Head of caudate nucleus (tissue), 42 donors: ENCODE data around the gene ENOX1.
A peak's percentile ranks its signal among the peaks of the same experiment; 100 is the strongest.

Experiments
- DNase-seq, 42 donors: peaks; one replicate each; pipeline versions ENCODE4 v3.0.0 to v3.0.0-alpha.2; 2020 to 2021; ENCODE audit warnings: mixed read lengths in 7 of 42
- intact Hi-C: fragments of 100-400 bp; cut with DNase I; formaldehyde crosslinking; loops from one replicate; pipeline ENCODE4 v1.15.0; 2022

Gene ENOX1

DNA sequence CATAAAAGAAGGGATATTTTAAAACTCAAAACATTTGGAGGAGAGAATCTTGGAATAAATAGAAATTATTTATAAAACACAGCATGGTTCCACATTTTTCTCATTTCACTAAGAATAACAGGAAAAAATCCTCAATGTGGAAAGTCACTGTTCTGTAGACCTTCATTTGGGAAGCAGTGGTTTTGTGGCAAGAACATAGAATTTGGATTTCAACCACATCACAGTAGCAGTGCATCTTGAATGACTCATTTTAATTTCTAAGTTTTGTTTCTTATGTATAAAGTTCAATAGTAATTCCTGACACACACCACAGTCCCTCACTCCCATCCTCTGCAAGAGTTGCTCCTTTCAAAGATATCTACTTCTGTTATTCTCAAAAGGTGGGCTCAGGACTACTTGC is 264.0 kb downstream of the ENOX1 start:
- intact Hi-C loops: no loop called here
- DNase-seq: no peak

DNA sequence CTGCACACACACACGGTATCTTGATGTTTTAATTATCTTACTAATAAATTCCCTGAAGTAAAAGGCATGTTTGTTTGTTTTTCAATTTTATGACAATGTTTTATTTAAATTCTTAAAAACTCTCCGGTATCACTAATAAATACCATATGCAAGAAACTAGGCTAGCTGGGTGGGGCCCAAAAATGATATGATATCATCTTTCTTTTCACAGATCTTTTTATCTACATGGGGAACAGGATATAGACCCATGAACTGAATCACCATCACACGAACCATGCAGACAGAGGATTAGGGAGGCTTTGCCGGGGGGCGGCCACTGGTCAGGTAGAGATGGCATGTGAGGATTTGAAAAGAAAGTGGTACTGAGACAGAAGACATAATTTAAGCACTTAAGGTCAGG is 266.4 kb downstream of the ENOX1 start:
- intact Hi-C loops: no loop called here
- no peak for DNase-seq

- intact Hi-C loops: no loop called here
- DNase-seq: no peak
Observed at GRCh38 chr13:43518833-43519232, 267.9 kb downstream of the ENOX1 start.

GRCh38 chr13:43516401-43516833 is 270.4 kb downstream of the ENOX1 start:
- DNase-seq: no peak
- intact Hi-C loops: no loop called here

- intact Hi-C loops: no loop called here
- peak in 1 of 42 donors; percentile 13 for DNase-seq
Observed at GRCh38 chr13:43515531-43515930, 271.2 kb downstream of the ENOX1 start.

DNA sequence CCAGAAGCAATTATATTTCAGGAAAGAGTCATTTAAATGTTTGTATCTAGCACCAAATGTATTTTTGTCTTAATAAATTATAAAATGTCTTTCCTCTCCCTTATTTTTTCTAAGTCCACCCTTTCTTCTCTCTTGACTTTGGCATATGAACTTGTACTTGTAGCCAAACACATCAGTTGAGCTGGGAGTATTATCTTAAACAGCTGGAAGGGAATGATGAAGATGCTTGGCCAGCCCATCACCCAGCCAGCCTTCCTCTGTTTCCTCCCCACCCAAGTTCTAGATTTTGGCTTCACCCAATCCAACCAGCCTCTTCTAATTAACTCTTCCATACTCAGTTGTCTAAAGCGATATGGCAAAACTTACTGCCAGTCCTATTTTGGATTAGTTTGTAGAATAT is 272.5 kb downstream of the ENOX1 start:
- DNase-seq: no peak
- intact Hi-C loops: no loop called here

GRCh38 chr13:43512221-43512620 is 274.6 kb downstream of the ENOX1 start:
- peak in 1 of 42 donors; percentile 20 for DNase-seq
- intact Hi-C loops: no loop called here

DNA sequence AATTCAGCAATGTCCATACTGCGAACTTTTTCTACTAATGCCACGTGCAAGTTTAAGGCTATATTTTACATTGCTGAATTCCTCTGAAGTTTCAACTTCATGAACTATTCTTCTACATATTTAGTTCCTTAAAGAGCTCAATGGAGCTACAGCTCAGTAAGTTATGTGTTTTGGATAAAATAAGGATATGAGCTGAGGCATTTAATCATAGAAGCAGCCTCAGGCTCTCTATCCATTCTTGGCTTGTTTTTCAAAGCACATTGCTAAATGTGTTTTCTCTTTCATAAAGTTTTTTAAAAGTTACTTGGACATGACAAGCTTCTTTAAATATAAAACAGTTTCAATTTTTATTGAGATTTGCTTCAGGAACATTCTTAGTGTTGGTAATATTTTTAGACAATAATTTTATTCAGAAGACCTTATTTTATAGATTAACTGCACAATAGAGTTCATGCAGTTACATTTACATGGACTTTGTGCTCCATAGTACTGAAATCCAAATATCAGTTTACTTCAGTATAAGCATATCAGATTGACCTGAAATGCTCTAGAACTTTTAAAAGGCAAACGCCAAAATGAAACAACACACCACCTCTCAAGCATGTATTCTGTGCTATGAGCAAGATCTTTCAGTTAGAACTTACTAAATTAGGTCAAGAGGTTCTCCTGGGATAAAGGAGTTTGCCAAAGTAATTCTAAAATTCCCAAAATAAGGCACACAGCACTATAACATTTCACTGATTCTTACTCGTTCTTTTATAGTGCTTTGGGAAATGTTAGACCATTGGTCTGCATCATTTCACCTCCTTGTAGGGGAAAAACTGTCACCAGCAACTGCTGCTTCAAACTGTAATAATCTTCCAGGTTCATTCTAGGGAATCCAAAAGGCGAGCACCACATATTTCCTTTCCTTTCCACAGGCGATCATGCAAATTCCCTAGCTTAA is 275.5 kb downstream of the ENOX1 start:
- DNase-seq: no peak
- intact Hi-C loops: no loop called here

DNA sequence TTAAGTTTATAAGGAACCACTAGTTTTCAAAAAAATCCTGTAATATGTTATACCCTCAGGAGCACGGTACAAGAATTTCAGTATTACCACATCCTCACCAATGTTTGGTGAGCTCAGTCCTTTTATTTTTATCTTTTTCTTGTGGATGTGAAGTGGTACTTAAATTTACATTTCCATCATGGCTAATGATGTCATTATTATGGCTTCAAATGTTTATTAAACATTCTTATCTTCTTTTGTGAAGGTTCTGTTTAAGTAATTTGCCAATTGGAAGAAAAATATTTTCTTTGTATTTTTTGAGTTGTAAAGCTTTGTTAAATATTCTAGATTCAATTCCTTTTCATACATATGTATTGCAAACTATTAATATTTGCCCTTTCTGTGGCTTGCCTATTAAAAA is 291.0 kb downstream of the ENOX1 start:
- DNase-seq: no peak

GRCh38 chr13:43494206-43494605 is 292.6 kb downstream of the ENOX1 start:
- intact Hi-C loops: no loop called here
- DNase-seq: no peak

More for the DNA sequence above, 291.0 kb downstream of the ENOX1 start:
- intact Hi-C loops: no loop called here

GRCh38 chr13:43493496-43494000 is 293.2 kb downstream of the ENOX1 start:
- intact Hi-C loops: no loop called here
- no peak for DNase-seq

- intact Hi-C loops: no loop called here
- no peak for DNase-seq
Observed at GRCh38 chr13:43492745-43493144, 294.0 kb downstream of the ENOX1 start.

DNA sequence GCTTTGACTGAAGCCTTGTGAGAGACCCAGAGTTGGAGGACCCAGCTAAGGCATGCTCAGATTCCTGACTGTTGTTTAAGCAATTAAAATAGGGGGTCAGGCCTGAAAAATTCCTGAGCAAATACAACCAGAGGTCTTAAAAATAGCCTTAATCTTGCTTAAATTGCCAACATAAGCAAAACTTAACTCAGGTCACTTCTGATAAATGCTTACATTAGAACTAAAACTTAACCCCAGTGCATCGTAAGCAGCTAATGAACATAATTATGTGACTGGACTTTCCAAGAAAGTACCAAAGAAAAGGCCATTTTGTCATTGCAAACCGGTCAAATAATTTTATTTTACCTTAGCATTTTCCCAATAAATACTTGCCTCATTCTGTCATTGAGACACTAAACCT is 294.5 kb downstream of the ENOX1 start:
- intact Hi-C loops: no loop called here
- DNase-seq: no peak

- peak in 18 of 42 donors; percentile 9 to 54 (median 25) for DNase-seq
- intact Hi-C loops: no loop called here
Observed at GRCh38 chr13:43489233-43489632, 297.5 kb downstream of the ENOX1 start.

GRCh38 chr13:43487885-43488284 is 298.9 kb downstream of the ENOX1 start:
- intact Hi-C loops: no loop called here
- no peak for DNase-seq

DNA sequence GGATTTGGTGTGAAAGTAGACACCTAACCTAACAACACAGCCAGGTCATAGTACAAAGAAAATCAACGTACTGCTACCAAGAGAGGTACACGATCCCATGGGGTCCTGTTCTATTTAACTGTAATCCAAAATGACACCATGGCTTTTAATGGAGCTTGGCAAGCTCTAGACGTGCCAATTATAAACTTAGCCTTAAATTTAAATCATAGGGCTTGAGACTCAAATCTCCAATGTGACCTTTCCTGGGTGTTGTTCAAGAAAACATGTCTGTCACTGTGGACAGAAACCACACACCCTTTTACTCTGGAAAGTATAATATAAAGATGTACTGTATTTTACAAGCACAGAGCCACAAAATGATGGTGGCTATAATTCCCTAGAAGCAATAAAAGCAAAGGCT is 299.3 kb downstream of the ENOX1 start:
- no peak for DNase-seq
- intact Hi-C loops: no loop called here

DNA sequence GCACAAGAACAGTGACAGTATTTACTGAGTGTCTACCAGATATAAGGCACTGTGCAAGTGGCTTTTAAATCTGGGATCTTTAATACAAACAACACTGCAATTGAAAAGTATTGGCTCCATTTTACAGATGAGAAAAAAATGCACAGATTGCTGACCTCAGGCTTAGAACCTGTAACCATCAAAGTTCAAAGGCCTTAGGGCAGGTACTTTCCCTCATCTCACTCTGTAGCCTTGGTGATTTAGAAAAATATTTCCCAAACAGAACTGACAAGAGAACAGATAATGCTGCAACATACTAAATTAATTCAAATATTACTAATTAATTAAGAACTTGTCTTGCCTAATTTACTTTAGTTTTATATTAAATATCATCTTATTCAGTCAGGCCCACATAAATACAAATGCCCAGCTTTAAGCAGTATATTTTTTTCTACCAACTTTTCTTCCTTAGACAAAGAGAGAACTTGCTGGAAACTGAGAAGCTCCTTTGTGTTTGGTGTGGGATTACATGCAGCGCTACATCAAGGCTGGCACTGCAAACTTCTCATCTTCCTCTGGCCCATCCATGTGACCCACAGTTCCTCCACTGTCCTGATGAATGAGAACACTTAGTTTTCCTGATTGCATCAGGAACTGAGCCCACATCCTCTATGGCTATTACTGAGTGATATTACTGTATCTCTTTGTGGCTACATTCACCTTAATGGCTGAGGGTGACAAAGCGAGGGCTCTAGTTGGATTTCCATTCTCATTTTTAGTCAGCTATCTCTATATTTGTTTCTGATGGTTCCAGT is 302.1 kb downstream of the ENOX1 start:
- peak in 24 of 42 donors; percentile 2 to 67 (median 30) for DNase-seq
- intact Hi-C loops: no loop called here

DNA sequence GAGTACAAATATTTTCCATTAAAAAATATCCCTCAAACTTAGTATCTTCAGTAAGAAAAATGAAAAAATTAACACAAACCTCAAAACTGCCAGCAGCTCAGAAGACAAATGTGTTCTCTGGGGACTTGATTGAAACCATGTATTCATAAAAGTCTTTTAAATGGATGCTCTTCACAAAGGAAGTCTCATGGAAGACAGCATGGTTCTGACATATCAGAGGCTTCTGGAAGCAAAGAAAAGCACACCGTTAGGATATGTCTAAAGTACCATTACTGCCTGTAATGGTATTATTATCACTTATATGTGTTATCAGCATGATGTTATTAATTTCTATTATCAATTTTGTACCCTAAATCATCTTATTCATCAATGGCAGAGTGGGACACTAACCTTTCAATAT is 302.8 kb downstream of the ENOX1 start:
- DNase-seq: no peak
- intact Hi-C loops: no loop called here

GRCh38 chr13:43482641-43483040 is 304.1 kb downstream of the ENOX1 start:
- DNase-seq: no peak
- intact Hi-C loops: no loop called here

- no peak for DNase-seq
- intact Hi-C loops: no loop called here
Observed at GRCh38 chr13:43482026-43482425, 304.7 kb downstream of the ENOX1 start.
